Kidney epithelial cell (primary cell): ENCODE results near the gene ADORA2A. TPM values are rescaled to one million over a fixed set of nuclear protein-coding genes. Genes with fewer than 3 reads are reported as not detected.

ENCODE experiments used
- DNase-seq: peaks from one replicate; pipeline ENCODE4 v3.0.0-alpha.2; 2010; ENCODE audit warnings: low read depth
- H3K27me3 ChIP-seq: 2 replicates; pipeline ENCODE4 v1.6.0; 2011; ENCODE audit warnings: low read length; ENCODE audit not compliant: control insufficient read depth, insufficient read depth
- H3K36me3 ChIP-seq: 2 replicates; pipeline ENCODE4 v1.5.1; 2011; ENCODE audit warnings: low read length; ENCODE audit not compliant: control insufficient read depth, insufficient read depth
- H3K4me3 ChIP-seq: 2 replicates; pipeline ENCODE4 v1.5.1; 2011; ENCODE audit warnings: low read depth, mild to moderate bottlenecking, control low read depth, low read length
- CTCF ChIP-seq: IDR thresholded peaks from 2 replicates; pipeline ENCODE4 v1.5.1; 2011; ENCODE audit warnings: mild to moderate bottlenecking, moderate library complexity, low read length, control low read depth, inconsistent platforms; ENCODE audit not compliant: insufficient read depth, poor library complexity, severe bottlenecking
- total RNA-seq: library from RNA; depleted of rRNA; stranded (reverse); fragments of >200 nt; gene quantifications from 2 replicates; pipeline ENCODE4 v1.2.3, GENCODE V29; 2015

The ADORA2A gene
- total RNA-seq, 1 donor from 2014 or later: 0.46 TPM

GRCh38 chr22:24474221-24474620 is 46.8 kb downstream of the ADORA2A start:
- no peaks in the 10 kb centered on the region for H3K27me3 ChIP-seq
- H3K36me3 ChIP-seq: no peaks in the 10 kb centered on the region
- TF ChIP-seq CTCF: no peak
- DNase-seq: peak; percentile 81
- no peak overlapping the region for H3K4me3 ChIP-seq

GRCh38 chr22:24474649-24475255 is 47.4 kb downstream of the ADORA2A start:
- TF ChIP-seq CTCF: no peak
- no peaks in the 10 kb centered on the region for H3K36me3 ChIP-seq
- H3K27me3 ChIP-seq: no peaks in the 10 kb centered on the region
- no peak for DNase-seq
- no peak overlapping the region for H3K4me3 ChIP-seq

GRCh38 chr22:24481641-24482040 is 54.2 kb downstream of the ADORA2A start:
- H3K27me3 ChIP-seq: no peaks in the 10 kb centered on the region
- H3K4me3 ChIP-seq: no peak overlapping the region
- TF ChIP-seq CTCF: no peak
- DNase-seq: no peak
- H3K36me3 ChIP-seq: no peaks in the 10 kb centered on the region

- peak; percentile 61 for DNase-seq
- no peaks in the 10 kb centered on the region for H3K27me3 ChIP-seq
- no peak overlapping the region for H3K4me3 ChIP-seq
- TF ChIP-seq CTCF: no peak
- no peaks in the 10 kb centered on the region for H3K36me3 ChIP-seq
These were observed 55.2 kb downstream of the ADORA2A start for GRCh38 chr22:24482575-24482974.

- TF ChIP-seq CTCF: no peak
- no peak overlapping the region for H3K4me3 ChIP-seq
- DNase-seq: no peak
- H3K36me3 ChIP-seq: no peaks in the 10 kb centered on the region
- no peaks in the 10 kb centered on the region for H3K27me3 ChIP-seq
These were observed 55.6 kb downstream of the ADORA2A start for GRCh38 chr22:24482998-24483397.

GRCh38 chr22:24483976-24484545 is 56.7 kb downstream of the ADORA2A start:
- H3K36me3 ChIP-seq: no peaks in the 10 kb centered on the region
- H3K4me3 ChIP-seq: no peak overlapping the region
- no peak for DNase-seq
- TF ChIP-seq CTCF: no peak
- no peaks in the 10 kb centered on the region for H3K27me3 ChIP-seq
